ENCODE results near the gene PRR33.

The PRR33 gene

DNA sequence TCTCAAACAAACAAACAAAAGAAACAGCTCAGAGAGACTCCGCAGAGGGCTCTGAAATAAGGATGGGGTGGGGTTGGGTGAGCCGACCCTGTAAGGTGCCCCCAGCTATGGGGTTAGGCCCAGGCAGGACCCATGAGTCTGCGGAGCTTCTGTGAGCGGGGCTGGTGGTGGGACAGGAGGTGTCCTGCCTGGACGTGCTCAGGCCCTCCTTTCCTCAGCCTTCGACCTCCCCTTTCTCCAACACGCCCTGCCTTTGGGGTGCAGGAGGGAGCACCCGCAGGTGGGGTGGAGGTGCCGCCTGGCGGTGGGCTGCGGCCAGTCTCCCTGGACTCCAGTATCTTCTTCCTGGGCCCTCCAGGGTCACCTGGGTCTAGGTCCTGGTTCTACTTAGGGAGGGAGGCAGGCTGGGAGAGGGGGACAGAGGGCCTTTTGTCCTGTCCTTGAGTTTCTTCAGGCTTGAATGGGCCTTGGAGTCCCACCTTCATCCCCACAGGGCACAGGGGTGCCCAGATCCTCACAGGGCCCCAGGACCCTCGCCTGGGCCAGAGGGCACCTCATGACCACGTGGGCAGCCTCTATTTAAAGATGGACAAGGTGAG lies 12.3 kb downstream of the PRR33 start:
- Histone ChIP-seq H3K79me2 (ENCODE audit: low read length) (no peaks in the 10 kb centered on the region), H3K9ac (ENCODE audit: low read length) (no peak overlapping the region), H3K36me3 (replicated peaks; ENCODE audit: low read depth, low read length) (peaks cover 23% of the 10 kb centered on the region), H3K9me3 (ENCODE audit: insufficient read depth, low read length) (no peaks in the 10 kb centered on the region), H3K4me1 (ENCODE audit: low read length) (no peaks in the 10 kb centered on the region), H3K27me3 (ENCODE audit: low read depth, low read length) (no peaks in the 10 kb centered on the region), H2AFZ (ENCODE audit: low read depth, low read length) (no peak overlapping the region), H3K4me3 (ENCODE audit: low read length) (no peak overlapping the region), H3K4me2 (ENCODE audit: low read length) (no peak overlapping the region), H4K20me1 (ENCODE audit: insufficient read depth, low read length) (peaks cover 99% of the 10 kb centered on the region), H3K27ac (ENCODE audit: low read length) (no peak overlapping the region)
- TF ChIP-seq EZH2phosphoT487 (IDR thresholded peaks at IDR 0.05; ENCODE audit: low read depth): no peak
- TF ChIP-seq, protein P1, sequence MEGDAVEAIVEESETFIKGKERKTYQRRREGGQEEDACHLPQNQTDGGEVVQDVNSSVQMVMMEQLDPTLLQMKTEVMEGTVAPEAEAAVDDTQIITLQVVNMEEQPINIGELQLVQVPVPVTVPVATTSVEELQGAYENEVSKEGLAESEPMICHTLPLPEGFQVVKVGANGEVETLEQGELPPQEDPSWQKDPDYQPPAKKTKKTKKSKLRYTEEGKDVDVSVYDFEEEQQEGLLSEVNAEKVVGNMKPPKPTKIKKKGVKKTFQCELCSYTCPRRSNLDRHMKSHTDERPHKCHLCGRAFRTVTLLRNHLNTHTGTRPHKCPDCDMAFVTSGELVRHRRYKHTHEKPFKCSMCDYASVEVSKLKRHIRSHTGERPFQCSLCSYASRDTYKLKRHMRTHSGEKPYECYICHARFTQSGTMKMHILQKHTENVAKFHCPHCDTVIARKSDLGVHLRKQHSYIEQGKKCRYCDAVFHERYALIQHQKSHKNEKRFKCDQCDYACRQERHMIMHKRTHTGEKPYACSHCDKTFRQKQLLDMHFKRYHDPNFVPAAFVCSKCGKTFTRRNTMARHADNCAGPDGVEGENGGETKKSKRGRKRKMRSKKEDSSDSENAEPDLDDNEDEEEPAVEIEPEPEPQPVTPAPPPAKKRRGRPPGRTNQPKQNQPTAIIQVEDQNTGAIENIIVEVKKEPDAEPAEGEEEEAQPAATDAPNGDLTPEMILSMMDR (IDR thresholded peaks at IDR 0.05; ENCODE audit: low read depth, low read length): no peak

DNA sequence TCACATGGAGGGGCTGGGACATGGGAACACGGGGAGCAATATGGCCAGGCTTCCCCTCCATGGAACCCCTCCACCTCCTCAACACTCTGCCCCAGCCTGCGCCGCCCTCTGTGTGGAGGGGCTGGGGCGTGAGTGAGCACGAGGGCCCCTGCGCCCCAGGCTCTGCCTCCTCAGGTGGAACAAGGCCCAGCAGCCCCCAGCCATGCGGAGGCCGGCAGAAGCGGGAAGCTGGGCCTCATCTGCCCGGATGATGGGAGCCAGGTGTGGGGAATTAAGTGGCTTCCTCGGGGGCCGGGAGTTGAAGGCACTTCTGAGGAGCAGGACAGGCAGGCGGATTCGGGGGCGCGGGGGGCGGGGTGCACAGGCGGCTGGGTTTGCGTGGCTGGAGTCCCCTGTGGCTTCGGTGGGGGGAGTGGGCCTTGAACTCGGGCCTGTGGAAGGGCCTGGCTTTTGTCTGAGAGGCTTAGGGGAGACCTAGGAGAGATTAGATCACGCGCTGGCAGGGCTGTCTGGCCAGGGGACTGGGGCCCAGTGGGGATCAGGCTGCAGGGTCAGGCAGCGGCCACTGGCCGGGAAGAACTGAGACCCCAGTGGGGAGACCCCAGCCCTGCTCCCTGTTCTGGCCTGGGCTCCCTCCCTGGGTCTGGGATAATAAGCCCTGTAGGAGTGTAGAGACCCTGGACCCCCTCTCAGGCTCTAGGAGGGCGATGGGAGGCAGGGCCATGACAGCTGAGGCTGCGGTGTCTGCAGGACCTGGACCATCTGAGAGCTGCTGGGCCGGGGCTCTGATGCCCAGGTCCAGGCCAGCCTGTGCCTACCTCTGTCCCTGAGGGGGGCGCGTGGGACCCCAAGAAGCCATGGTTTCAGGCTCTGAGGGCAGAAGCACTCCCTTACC lies 13.3 kb downstream of the PRR33 start:
- Histone ChIP-seq H3K27ac (ENCODE audit: low read length) (no peak overlapping the region), H3K4me3 (ENCODE audit: low read length) (no peak overlapping the region), H3K9me3 (ENCODE audit: insufficient read depth, low read length) (no peaks in the 10 kb centered on the region), H3K4me2 (ENCODE audit: low read length) (no peak overlapping the region), H3K36me3 (replicated peaks; ENCODE audit: low read depth, low read length) (peaks cover 14% of the 10 kb centered on the region), H3K4me1 (ENCODE audit: low read length) (no peaks in the 10 kb centered on the region), H3K27me3 (ENCODE audit: low read depth, low read length) (no peaks in the 10 kb centered on the region), H4K20me1 (ENCODE audit: insufficient read depth, low read length) (peaks cover 98% of the 10 kb centered on the region), H2AFZ (ENCODE audit: low read depth, low read length) (no peak overlapping the region), H3K9ac (ENCODE audit: low read length) (no peak overlapping the region), H3K79me2 (ENCODE audit: low read length) (no peaks in the 10 kb centered on the region)
- TF ChIP-seq, protein P1 (IDR thresholded peaks at IDR 0.05; ENCODE audit: low read depth, low read length): no peak
- TF ChIP-seq EZH2phosphoT487 (IDR thresholded peaks at IDR 0.05; ENCODE audit: low read depth): no peak

DNA sequence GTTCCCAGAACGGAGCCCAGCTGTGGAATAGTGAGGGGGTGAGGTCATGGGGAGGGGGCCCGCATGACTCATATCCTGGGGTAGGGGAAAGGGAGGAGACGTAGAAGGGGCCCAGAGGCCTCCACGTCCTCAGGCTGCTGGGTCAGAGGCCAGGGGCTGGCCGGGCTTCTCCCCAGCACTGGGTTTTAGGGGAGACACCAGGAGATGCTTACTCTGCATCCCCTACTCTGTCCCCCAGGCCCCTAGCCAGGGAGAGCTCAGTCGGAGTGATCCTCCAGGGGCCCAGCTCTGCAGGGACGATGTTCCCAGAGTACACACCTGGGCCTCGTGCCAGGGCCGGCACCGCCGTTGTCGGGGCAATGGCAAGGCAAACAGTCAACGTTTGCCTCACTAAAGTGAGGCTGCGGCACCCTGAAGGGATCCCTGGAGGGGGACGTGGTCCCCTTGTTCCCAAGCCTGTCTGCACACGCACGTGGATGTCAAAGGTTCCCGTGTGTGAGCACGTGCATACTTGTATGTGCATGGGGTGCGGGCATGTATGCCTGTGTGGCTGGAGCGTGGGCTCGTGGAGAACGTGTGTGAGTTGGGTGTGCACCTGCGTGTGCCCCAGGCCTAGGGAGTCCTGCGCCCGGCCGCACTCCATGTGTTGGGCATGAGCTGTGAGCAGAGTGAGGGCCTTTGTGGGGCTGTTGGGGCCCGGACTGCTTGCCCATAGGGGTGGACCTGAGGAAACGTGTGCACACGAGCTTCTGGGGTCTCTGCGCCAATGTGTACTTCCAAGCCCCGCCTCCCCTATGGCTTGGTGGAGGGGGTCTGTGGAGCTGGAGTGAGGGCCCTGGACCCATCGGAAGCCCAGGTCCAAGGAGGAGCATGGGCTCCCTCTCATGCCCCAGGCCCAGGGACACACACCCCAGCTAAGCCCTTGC lies 14.2 kb downstream of the PRR33 start:
- Histone ChIP-seq H3K27ac (ENCODE audit: low read length) (no peak overlapping the region), H3K4me3 (ENCODE audit: low read length) (no peak overlapping the region), H3K36me3 (replicated peaks; ENCODE audit: low read depth, low read length) (peaks cover 8% of the 10 kb centered on the region), H3K27me3 (ENCODE audit: low read depth, low read length) (no peaks in the 10 kb centered on the region), H3K79me2 (ENCODE audit: low read length) (no peaks in the 10 kb centered on the region), H3K9me3 (ENCODE audit: insufficient read depth, low read length) (no peaks in the 10 kb centered on the region), H2AFZ (ENCODE audit: low read depth, low read length) (no peak overlapping the region), H3K9ac (ENCODE audit: low read length) (no peak overlapping the region), H3K4me2 (ENCODE audit: low read length) (no peak overlapping the region), H4K20me1 (ENCODE audit: insufficient read depth, low read length) (peaks cover 97% of the 10 kb centered on the region), H3K4me1 (ENCODE audit: low read length) (no peaks in the 10 kb centered on the region)
- no peak for TF ChIP-seq EZH2phosphoT487 (IDR thresholded peaks at IDR 0.05; ENCODE audit: low read depth)
- TF ChIP-seq, protein P1 (IDR thresholded peaks at IDR 0.05; ENCODE audit: low read depth, low read length): no peak

Data from OCI-LY3 (cell line).